HepG2 (cell line): ENCODE results near the gene PPDPF. TPM values are rescaled to one million over a fixed set of nuclear protein-coding genes. Genes with fewer than 3 reads are reported as not detected.

ENCODE experiments used
- BRF2 ChIP-seq: sonication (generic); formaldehyde crosslinking; IDR thresholded peaks from 2 replicates; pipeline ENCODE4 v1.8.1; 2022; ENCODE audit warnings: mild to moderate bottlenecking, missing genetic modification reagents
- EEA1 ChIP-seq: sonication (generic); formaldehyde crosslinking; IDR thresholded peaks from 2 replicates; pipeline ENCODE4 v1.5.1; 2020; ENCODE audit warnings: mild to moderate bottlenecking, missing genetic modification reagents, borderline replicate concordance
- FOXO4 ChIP-seq: sonication (generic); formaldehyde crosslinking; conservative IDR thresholded peaks from 2 replicates; pipeline ENCODE4 v1.8.1; 2023; ENCODE audit warnings: missing genetic modification reagents
- FUBP1 ChIP-seq: sonication (generic); formaldehyde crosslinking; IDR thresholded peaks from 2 replicates; pipeline ENCODE4 v1.5.1; 2020; ENCODE audit warnings: missing genetic modification reagents, mild to moderate bottlenecking, borderline replicate concordance
- MAFK ChIP-seq, 2 experiments: IDR thresholded peaks in 1 of 2; conservative IDR thresholded peaks in 1 of 2; 2 replicates each; pipeline ENCODE4 v1.6.1; 2011; ENCODE audit warnings: improper control_type of control experiment in 2 of 2, low read length in 2 of 2
- NFKBIZ ChIP-seq: IDR thresholded peaks from 2 replicates; pipeline ENCODE4 v1.6.1; 2018; ENCODE audit warnings: missing genetic modification reagents, missing compliant biosample characterization
- NR3C1 ChIP-seq: sonication (generic); formaldehyde crosslinking; IDR thresholded peaks from 2 replicates; pipeline ENCODE4 v1.4.0; 2020; ENCODE audit warnings: missing genetic modification reagents
- RXRA ChIP-seq: sonication (generic); formaldehyde crosslinking; IDR thresholded peaks from 2 replicates; pipeline ENCODE4 v1.5.1; 2020; ENCODE audit warnings: missing genetic modification reagents
- SIX4 ChIP-seq: sonication (generic); formaldehyde crosslinking; IDR thresholded peaks from 2 replicates; pipeline ENCODE4 v1.4.0; 2020; ENCODE audit warnings: missing genetic modification reagents
- SP4 ChIP-seq: sonication (generic); formaldehyde crosslinking; IDR thresholded peaks from 2 replicates; pipeline ENCODE4 v1.8.1; 2023; ENCODE audit warnings: mild to moderate bottlenecking, missing genetic modification reagents
- SRSF1 ChIP-seq: fragments of 200-400 bp; formaldehyde crosslinking; optimal IDR thresholded peaks from 2 replicates; pipeline ENCODE3; 2017; ENCODE audit warnings: mild to moderate bottlenecking, low read depth, low read length, moderate library complexity
- U2AF2 ChIP-seq: fragments of 200-400 bp; formaldehyde crosslinking; IDR thresholded peaks from 2 replicates; pipeline ENCODE4 v1.6.1; 2017; ENCODE audit warnings: low read depth, mild to moderate bottlenecking, low read length
- ZNF121 ChIP-seq: sonication (generic); formaldehyde crosslinking; IDR thresholded peaks from 2 replicates; pipeline ENCODE4 v1.5.0; 2020; ENCODE audit warnings: mild to moderate bottlenecking, missing genetic modification reagents
- ZNF552 ChIP-seq: sonication (generic); formaldehyde crosslinking; IDR thresholded peaks from 2 replicates; pipeline ENCODE4 v1.9.0; 2022; ENCODE audit warnings: missing genetic modification reagents, mild to moderate bottlenecking, borderline replicate concordance
- ZNF839 ChIP-seq: sonication (generic); formaldehyde crosslinking; IDR thresholded peaks from 2 replicates; pipeline ENCODE4 v1.4.0; 2020; ENCODE audit warnings: missing genetic modification reagents, mild to moderate bottlenecking, borderline replicate concordance
- polyA plus RNA-seq, 8 experiments: library from polyadenylated mRNA; depleted of rRNA in 3 of 8; stranded (reverse) in 7 of 8; unstranded in 1 of 8; fragments of >200 nt; fragmentation: Illumina TruSeq in 4 of 8; extraction: Trizol in 4 of 8; gene quantifications; 2 replicates each; pipeline versions ENCODE4 v1.2.1 to v1.2.3, GENCODE V29; 2011 to 2016; ENCODE audit warnings: low read depth in 4 of 8, missing spikeins in 1 of 8, mixed read lengths in 1 of 8; ENCODE audit not compliant: insufficient read depth in 1 of 8
- total RNA-seq, 5 experiments: library from RNA; depleted of rRNA; stranded (reverse); fragments of >200 nt; fragmentation: Illumina TruSeq; extraction: Trizol; gene quantifications; 2 replicates each; pipeline ENCODE4 v1.2.3, GENCODE V29; 2016; ENCODE audit warnings: low read depth in 1 of 5
- TF ChIP-seq, protein P1 (sequence below): sonication (generic); formaldehyde crosslinking; IDR thresholded peaks from 2 replicates; pipeline ENCODE4 v1.8.1; 2023; ENCODE audit warnings: mild to moderate bottlenecking, missing genetic modification reagents
- TF ChIP-seq, protein P2 (sequence below): sonication (generic); formaldehyde crosslinking; IDR thresholded peaks from 2 replicates; pipeline ENCODE4 v1.4.0; 2020; ENCODE audit warnings: missing genetic modification reagents, borderline replicate concordance
- TF ChIP-seq, protein P3 (sequence below): sonication (generic); formaldehyde crosslinking; IDR thresholded peaks from 2 replicates; pipeline ENCODE4 v1.5.0; 2020; ENCODE audit warnings: mild to moderate bottlenecking, low read depth, missing genetic modification reagents, borderline replicate concordance

Gene PPDPF
- total and polyA plus RNA-seq, 2 of the 13 experiments (the other 11 are each of a cell fraction or from before 2014, with no cell fraction given), result 1.8 to 7.0 TPM

- TF ChIP-seq FUBP1 (CRISPR knock-in tag) (no peak), ZNF839 (CRISPR knock-in tag) (no peak), SRSF1 (peak; percentile 69), BRF2 (CRISPR knock-in tag) (no peak), FOXO4 (CRISPR knock-in tag) (no peak), RXRA (CRISPR knock-in tag) (peak; percentile 86), MAFK (conservative IDR thresholded peaks at IDR 0.05 in 1 of 2, IDR thresholded peaks at IDR 0.05 in 1 of 2; ENCODE audit: low read length in 2 of 2) (no peak), ZNF121 (CRISPR knock-in tag) (no peak), SIX4 (CRISPR knock-in tag) (no peak), ZNF552 (no peak), NR3C1 (CRISPR knock-in tag) (no peak), U2AF2 (0 out of 2 replicates have a peak, but pooled peaks have one; percentile 33), SP4 (peak; percentile 66; the same call in 1 of the 2 replicates), NFKBIZ (CRISPR knock-in tag) (no peak), EEA1 (CRISPR knock-in tag) (no peak)
- TF ChIP-seq, protein P1, sequence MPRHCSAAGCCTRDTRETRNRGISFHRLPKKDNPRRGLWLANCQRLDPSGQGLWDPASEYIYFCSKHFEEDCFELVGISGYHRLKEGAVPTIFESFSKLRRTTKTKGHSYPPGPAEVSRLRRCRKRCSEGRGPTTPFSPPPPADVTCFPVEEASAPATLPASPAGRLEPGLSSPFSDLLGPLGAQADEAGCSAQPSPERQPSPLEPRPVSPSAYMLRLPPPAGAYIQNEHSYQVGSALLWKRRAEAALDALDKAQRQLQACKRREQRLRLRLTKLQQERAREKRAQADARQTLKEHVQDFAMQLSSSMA (CRISPR knock-in tag), result no peak
- TF ChIP-seq, protein P2, sequence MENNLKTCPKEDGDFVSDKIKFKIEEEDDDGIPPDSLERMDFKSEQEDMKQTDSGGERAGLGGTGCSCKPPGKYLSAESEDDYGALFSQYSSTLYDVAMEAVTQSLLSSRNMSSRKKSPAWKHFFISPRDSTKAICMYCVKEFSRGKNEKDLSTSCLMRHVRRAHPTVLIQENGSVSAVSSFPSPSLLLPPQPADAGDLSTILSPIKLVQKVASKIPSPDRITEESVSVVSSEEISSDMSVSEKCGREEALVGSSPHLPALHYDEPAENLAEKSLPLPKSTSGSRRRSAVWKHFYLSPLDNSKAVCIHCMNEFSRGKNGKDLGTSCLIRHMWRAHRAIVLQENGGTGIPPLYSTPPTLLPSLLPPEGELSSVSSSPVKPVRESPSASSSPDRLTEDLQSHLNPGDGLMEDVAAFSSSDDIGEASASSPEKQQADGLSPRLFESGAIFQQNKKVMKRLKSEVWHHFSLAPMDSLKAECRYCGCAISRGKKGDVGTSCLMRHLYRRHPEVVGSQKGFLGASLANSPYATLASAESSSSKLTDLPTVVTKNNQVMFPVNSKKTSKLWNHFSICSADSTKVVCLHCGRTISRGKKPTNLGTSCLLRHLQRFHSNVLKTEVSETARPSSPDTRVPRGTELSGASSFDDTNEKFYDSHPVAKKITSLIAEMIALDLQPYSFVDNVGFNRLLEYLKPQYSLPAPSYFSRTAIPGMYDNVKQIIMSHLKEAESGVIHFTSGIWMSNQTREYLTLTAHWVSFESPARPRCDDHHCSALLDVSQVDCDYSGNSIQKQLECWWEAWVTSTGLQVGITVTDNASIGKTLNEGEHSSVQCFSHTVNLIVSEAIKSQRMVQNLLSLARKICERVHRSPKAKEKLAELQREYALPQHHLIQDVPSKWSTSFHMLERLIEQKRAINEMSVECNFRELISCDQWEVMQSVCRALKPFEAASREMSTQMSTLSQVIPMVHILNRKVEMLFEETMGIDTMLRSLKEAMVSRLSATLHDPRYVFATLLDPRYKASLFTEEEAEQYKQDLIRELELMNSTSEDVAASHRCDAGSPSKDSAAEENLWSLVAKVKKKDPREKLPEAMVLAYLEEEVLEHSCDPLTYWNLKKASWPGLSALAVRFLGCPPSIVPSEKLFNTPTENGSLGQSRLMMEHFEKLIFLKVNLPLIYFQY (CRISPR knock-in tag), result no peak
- TF ChIP-seq, protein P3, sequence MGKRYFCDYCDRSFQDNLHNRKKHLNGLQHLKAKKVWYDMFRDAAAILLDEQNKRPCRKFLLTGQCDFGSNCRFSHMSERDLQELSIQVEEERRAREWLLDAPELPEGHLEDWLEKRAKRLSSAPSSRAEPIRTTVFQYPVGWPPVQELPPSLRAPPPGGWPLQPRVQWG (CRISPR knock-in tag), result no peak
Observed at GRCh38 chr20:63544241-63544957, 23.8 kb downstream of the PPDPF start (continued).
